PFSK-1 (cell line): ENCODE results near the gene DLX3.

ENCODE experiments used
- FOXP2 ChIP-seq: optimal IDR thresholded peaks from 2 replicates; pipeline ENCODE3; 2011; ENCODE audit warnings: borderline replicate concordance, control low read depth, inconsistent platforms; ENCODE audit not compliant: insufficient read depth; ENCODE audit errors: extremely low read length, extremely low read depth
- POLR2AphosphoS5 ChIP-seq: IDR thresholded peaks from 2 replicates; pipeline ENCODE4 v1.6.1; 2012; ENCODE audit warnings: low read depth, mild to moderate bottlenecking, control low read depth, low read length, moderate library complexity
- REST ChIP-seq, 2 experiments: IDR thresholded peaks; 2 replicates each; pipeline versions ENCODE4 v1.6.1 to v1.8.0; 2011 to 2012; ENCODE audit warnings: low read depth in 2 of 2, low read length in 2 of 2, control low read depth in 1 of 2, inconsistent platforms in 1 of 2, mild to moderate bottlenecking in 1 of 2, moderate library complexity in 1 of 2; ENCODE audit not compliant: insufficient read depth in 1 of 2
- SIN3A ChIP-seq: IDR thresholded peaks from 2 replicates; pipeline ENCODE4 v1.6.1; 2012; ENCODE audit warnings: mild to moderate bottlenecking, low read length, moderate library complexity, borderline replicate concordance; ENCODE audit not compliant: insufficient read depth
- TAF1 ChIP-seq: IDR thresholded peaks from 2 replicates; pipeline ENCODE4 v1.6.1; 2012; ENCODE audit warnings: low read length, control low read depth, borderline replicate concordance; ENCODE audit not compliant: insufficient read depth

Gene DLX3

GRCh38 chr17:49941427-49941826 is 53.6 kb downstream of the DLX3 start:
- TF ChIP-seq REST (IDR thresholded peaks at IDR 0.05; ENCODE audit: insufficient read depth in 1 of 2, low read depth in 2 of 2, low read length in 2 of 2) (no peak), FOXP2 (no peak), POLR2AphosphoS5 (no peak), SIN3A (no peak), TAF1 (no peak)
